ENCODE results near the gene CNTFR. TPM values are rescaled to one million over a fixed set of nuclear protein-coding genes. Genes with fewer than 3 reads are reported as not detected.

Gene CNTFR
- total and polyA plus RNA-seq, 2 donors (not counting 1 experiment from before 2014, with no cell fraction given), result not detected

DNA sequence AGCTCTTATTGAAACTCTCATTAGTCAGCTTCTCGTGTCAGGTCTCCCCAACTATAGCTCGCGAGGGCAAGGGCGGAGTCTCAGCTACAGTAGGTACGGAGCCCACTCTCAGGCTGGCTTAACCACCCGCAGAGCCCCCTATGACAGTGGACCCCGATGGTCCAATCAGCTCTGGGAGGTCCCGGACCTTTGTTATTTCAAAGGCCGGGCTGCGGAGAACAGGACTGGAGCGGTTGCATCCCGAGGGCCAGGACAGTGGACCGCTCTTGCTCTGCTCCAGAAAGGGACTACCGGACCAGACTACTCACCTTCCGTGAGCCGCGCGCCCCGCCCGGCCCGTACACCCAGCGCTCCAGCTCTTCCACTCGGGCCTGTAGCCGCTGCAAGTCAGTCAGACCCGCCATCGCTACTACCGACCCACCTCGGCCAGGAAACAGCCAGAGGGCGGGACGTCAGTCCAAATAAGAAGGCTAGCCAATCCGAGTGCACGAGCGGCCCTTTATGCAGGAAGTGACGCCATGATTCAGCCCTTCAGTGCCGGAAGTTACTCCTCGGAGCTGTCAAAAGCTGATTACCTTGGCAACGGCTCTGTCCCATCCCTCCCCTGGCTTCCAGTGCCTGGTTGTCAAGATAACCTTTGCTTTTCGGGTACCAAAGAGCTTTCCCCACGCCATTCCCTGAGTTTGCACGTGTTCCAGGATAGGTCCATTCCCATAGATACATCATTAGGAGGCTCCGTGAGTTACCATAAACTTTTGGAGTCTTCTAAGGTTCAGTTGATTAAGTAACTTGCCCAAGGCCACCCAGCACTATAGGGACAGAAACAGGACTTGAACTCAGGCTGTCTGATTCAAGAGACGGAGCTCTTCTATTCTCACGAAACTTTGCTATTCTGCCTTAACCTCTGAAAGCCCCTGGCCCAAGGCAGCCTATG, 30.8 kb upstream of the CNTFR start, which contains the start of gene DCTN3:
Gene DCTN3, minus strand, starts transcription at position 435 of the 934 bp plus-strand sequence. Its CDS starts 31 bp downstream, at position 404.
- H3K27ac ChIP-seq (ENCODE audit: low read length in 2 of 2), result peak within 1 kb of the TSS in 1 of 2 donors; percentile 49
- peak within 1 kb of the TSS; percentile 80 for H3K4me2 ChIP-seq (replicated peaks; ENCODE audit: low read depth, low read length, poor library complexity, severe bottlenecking)
- TF ChIP-seq, protein P1, sequence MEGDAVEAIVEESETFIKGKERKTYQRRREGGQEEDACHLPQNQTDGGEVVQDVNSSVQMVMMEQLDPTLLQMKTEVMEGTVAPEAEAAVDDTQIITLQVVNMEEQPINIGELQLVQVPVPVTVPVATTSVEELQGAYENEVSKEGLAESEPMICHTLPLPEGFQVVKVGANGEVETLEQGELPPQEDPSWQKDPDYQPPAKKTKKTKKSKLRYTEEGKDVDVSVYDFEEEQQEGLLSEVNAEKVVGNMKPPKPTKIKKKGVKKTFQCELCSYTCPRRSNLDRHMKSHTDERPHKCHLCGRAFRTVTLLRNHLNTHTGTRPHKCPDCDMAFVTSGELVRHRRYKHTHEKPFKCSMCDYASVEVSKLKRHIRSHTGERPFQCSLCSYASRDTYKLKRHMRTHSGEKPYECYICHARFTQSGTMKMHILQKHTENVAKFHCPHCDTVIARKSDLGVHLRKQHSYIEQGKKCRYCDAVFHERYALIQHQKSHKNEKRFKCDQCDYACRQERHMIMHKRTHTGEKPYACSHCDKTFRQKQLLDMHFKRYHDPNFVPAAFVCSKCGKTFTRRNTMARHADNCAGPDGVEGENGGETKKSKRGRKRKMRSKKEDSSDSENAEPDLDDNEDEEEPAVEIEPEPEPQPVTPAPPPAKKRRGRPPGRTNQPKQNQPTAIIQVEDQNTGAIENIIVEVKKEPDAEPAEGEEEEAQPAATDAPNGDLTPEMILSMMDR (IDR thresholded peaks at IDR 0.05), result no peak
- TF ChIP-seq EZH2 (IDR thresholded peaks at IDR 0.05; ENCODE audit: borderline replicate concordance, insufficient read depth, low read depth, low read length, poor library complexity, severe bottlenecking), result no peak
- ChIA-PET POLR2A (interaction anchor here (0.8 to 2.2 kb wide), 4 partner anchors 8 to 26 kb away, joined by 3 to 11 read pairs (median 6); partner anchors contain the start of genes GALT, RPP25L and SIGMAR1), CTCF (interaction anchor here (0.8 to 7.6 kb wide), 8 partner anchors 8 to 26 kb away, joined by 3 to 64 read pairs (median 8); partner anchors contain the start of genes ARID3C, GALT, RPP25L and SIGMAR1)
- peak; percentile 95 for ATAC-seq (ENCODE audit: low read depth)
- H3K9me3 Mint-ChIP-seq (ENCODE audit: insufficient read depth), result no peaks in the 10 kb centered on the region
- H3K36me3 ChIP-seq (replicated peaks in 1 of 2; ENCODE audit: control extremely low read depth in 1 of 2, control insufficient read depth in 1 of 2, extremely low read depth in 1 of 2, insufficient read depth in 2 of 2, low read length in 1 of 2), result peaks cover 2 to 16% of the 10 kb centered on the region in 2 experiments
- peaks cover 25% of the 10 kb centered on the region for H3K79me2 ChIP-seq (ENCODE audit: control insufficient read depth, insufficient read depth, low read length)
- peak within 1 kb of the TSS; percentile 97 for H3K4me3 Mint-ChIP-seq
- intact Hi-C loops (cut with micrococcal nuclease), result loop anchor here (1.0 to 2.0 kb wide), 3 partner anchors 8 to 291 kb away; partner anchors contain the start of genes KIF24, NUDT2, RPP25L and SIGMAR1
- DNase-seq, result peak; percentile 94
- H3K27me3 Mint-ChIP-seq, result peaks cover 32% of the 10 kb centered on the region
- peak within 1 kb of the TSS; percentile 69 for H3K9ac ChIP-seq (ENCODE audit: low read length)
- peaks cover 33 to 43% of the 10 kb centered on the region in 2 donors for H3K4me1 ChIP-seq (ENCODE audit: control insufficient read depth in 2 of 2, insufficient read depth in 2 of 2, low read length in 2 of 2)
- peaks cover 0 to 34% (median 1%) of the 10 kb centered on the region in 3 donors for H3K9me3 ChIP-seq (ENCODE audit: control extremely low read depth in 1 of 3, control insufficient read depth in 2 of 3, insufficient read depth in 1 of 3, low read length in 2 of 3)
- peaks cover 0 to 45% (median 30%) of the 10 kb centered on the region in 4 experiments for H3K27me3 ChIP-seq (replicated peaks in 1 of 4; ENCODE audit: control extremely low read depth in 1 of 4, control insufficient read depth in 3 of 4, insufficient read depth in 4 of 4, low read length in 3 of 4)
- H3K4me1 Mint-ChIP-seq, result peaks cover 36% of the 10 kb centered on the region
- H4K20me1 ChIP-seq (ENCODE audit: control insufficient read depth, insufficient read depth, low read length, poor library complexity, severe bottlenecking), result no peaks in the 10 kb centered on the region
- peak within 1 kb of the TSS; percentile 92 for H3K27ac Mint-ChIP-seq
- WGBS (ENCODE audit: insufficient coverage), result 3% methylated on average over 41 of the region's 43 CpGs
- peak within 1 kb of the TSS; percentile 66 to 96 (median 81) for H3K4me3 ChIP-seq (ENCODE audit: control extremely low read depth in 1 of 5, extremely low read depth in 1 of 5, insufficient read depth in 1 of 5, low read depth in 2 of 5, low read length in 4 of 5)
- H2AFZ ChIP-seq (ENCODE audit: insufficient read depth, low read depth, low read length, poor library complexity, severe bottlenecking), result peak within 1 kb of the TSS; percentile 86

All from B cell (primary cell).